Fibroblast of the aortic adventitia (primary cell): Measurements from ENCODE around the gene RNASE4. TPM values are rescaled to one million over a fixed set of nuclear protein-coding genes. Genes with fewer than 3 reads are reported as not detected.
"Not testable (repeated sequence)": the region's sequence is repeated elsewhere in the genome, so short reads cannot be mapped to it uniquely, and the experiment has no call there.

ENCODE experiments used
- DNase-seq: peaks from one replicate; pipeline ENCODE4 v3.0.0-alpha.2; 2010; ENCODE audit warnings: low read depth
- H3K4me3 ChIP-seq: 2 replicates; pipeline ENCODE4 v1.5.1; 2011; ENCODE audit warnings: low read depth, mild to moderate bottlenecking, control low read depth, low read length, moderate library complexity
- total RNA-seq: library from RNA; depleted of rRNA; stranded (reverse); fragments of >200 nt; gene quantifications from 2 replicates; pipeline ENCODE4 v1.2.3, GENCODE V29; 2012; ENCODE audit warnings: low replicate concordance
- TF ChIP-seq, protein P1 (sequence below): IDR thresholded peaks from 2 replicates; pipeline ENCODE4 v1.5.1; 2011; ENCODE audit warnings: mild to moderate bottlenecking, low read length, control low read depth, inconsistent platforms; ENCODE audit not compliant: insufficient read depth

RNASE4 gene, protein sequence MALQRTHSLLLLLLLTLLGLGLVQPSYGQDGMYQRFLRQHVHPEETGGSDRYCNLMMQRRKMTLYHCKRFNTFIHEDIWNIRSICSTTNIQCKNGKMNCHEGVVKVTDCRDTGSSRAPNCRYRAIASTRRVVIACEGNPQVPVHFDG
- total RNA-seq = 4.8 and 24.1 TPM in 2 replicates

- TF ChIP-seq, protein P1, sequence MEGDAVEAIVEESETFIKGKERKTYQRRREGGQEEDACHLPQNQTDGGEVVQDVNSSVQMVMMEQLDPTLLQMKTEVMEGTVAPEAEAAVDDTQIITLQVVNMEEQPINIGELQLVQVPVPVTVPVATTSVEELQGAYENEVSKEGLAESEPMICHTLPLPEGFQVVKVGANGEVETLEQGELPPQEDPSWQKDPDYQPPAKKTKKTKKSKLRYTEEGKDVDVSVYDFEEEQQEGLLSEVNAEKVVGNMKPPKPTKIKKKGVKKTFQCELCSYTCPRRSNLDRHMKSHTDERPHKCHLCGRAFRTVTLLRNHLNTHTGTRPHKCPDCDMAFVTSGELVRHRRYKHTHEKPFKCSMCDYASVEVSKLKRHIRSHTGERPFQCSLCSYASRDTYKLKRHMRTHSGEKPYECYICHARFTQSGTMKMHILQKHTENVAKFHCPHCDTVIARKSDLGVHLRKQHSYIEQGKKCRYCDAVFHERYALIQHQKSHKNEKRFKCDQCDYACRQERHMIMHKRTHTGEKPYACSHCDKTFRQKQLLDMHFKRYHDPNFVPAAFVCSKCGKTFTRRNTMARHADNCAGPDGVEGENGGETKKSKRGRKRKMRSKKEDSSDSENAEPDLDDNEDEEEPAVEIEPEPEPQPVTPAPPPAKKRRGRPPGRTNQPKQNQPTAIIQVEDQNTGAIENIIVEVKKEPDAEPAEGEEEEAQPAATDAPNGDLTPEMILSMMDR = no peak
- DNase-seq = peak; percentile 93
- peak within 1 kb of the TSS; percentile 91 for H3K4me3 ChIP-seq
Measured at GRCh38 chr14:20683891-20684661, at the start of gene RNASE4. TSS of gene RNASE4 (plus strand) at chr14:20684560. CDS start at chr14:20699372, 14,812 bp downstream.

- TF ChIP-seq, protein P1 = no peak
- H3K4me3 ChIP-seq = no peak within 1 kb of the TSS
- no peak for DNase-seq
Measured at GRCh38 chr14:20641591-20641990, 42.8 kb upstream of the RNASE4 start, which contains the start of gene OR6S1. TSS of gene OR6S1 (minus strand) at chr14:20641691. CDS start at chr14:20641691, 0 bp downstream.

DNA sequence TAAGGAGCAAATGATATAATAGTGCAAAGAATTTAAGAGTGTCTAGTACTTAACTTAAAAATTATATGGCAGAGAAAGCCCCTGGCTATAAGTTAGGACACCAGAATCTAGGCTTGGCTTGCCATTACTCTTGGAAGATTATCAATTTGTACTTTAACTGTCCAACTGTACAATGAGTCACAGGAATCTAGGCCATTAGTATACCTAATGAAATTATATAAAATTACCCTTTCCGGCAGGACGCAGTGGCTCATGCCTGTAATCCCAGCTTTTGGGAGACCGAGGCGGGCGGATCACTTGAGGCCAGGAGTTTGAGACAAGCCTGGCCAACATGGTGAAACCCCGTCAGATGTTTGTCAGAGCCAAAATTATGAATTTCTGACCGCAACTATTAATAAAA is 42.2 kb upstream of the RNASE4 start:
- TF ChIP-seq, protein P1 = no peak
- DNase-seq = no peak

DNA sequence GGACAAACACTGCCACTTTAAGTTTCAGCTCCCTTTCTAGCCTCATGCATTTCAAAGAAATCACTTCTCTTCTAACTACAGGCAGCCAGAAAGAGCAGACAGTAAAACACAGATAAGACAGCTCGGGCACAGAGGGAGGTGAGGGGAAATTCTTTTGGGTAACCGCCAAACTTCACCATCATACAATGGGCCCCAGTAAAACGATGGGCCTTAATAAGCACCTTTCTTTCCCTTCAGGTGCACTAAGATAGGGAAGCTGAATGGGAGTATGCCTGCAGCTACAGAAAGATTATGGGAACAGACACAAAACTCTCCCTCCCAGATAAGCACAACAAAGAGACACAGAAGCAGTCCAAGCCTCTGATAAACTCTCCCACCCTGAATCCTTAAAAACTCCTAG is 41.6 kb upstream of the RNASE4 start:
- not testable (repeated sequence) for H3K4me3 ChIP-seq, DNase-seq

More for the DNA sequence above, 42.2 kb upstream of the RNASE4 start:
- no peak overlapping the region for H3K4me3 ChIP-seq

- no peak overlapping the region for H3K4me3 ChIP-seq
- TF ChIP-seq, protein P1 = no peak
- DNase-seq = no peak
Measured at GRCh38 chr14:20644520-20644919, 39.8 kb upstream of the RNASE4 start.

DNA sequence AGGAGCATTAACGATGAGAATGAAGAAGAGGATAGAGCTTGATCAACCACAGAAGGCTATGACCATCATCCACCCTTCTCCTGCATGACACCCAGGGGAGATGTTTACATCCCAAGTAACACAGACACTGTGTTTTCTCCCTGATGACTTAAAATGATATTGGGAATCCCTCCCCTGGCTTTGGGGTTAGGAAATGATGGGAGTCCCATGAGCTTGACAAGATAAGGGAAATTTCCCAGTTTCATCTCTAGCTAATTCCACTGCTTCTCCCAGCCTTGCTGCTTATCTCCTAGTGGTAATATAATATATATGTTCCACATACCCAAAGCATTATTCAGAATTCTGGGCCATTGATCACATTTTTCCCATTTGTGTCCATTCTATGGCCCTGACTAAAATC is 38.9 kb upstream of the RNASE4 start:
- TF ChIP-seq, protein P1 = no peak
- no peak for DNase-seq
- no peak overlapping the region for H3K4me3 ChIP-seq
